Measurements from ENCODE around the gene MACROD2.

MACROD2 gene

DNA sequence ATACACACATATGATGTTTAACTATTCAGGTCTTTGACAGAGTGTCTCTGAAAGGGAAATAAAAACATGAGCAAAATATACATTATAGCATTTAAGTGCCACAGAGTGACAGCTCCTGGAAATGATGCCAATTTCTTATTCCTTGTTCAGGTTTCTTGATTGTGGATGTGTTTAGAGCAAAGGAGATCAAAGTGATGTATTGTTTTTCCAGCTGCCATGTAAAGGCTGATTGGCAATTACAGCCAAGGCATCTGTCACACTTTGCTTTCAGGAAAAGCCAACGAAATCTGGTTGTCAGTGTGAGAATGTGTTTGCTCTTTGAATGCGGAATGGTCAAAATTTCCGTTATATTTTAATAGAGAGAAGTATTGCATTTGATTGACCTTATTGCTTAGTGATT lies 689.9 kb downstream of the MACROD2 start:
- no peak for DNase-seq

DNA sequence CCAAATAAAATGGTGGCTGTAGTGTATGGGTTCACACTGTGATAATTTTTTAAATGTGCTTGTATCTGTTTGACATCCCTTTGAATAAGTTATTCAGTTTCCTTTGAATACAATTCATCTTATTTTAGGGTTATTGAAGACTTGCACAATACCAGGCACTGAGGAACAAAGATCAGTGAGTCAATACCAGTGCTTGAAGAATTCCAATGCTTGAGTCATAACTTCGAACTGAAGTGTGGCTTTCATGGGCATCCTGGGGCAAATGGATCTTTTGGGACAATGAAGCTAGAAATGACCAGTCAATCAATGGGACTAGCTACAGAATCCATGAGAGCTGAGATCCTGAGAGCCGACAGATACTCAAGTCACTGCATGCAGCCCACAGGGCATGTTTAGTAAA lies 692.0 kb downstream of the MACROD2 start:
- DNase-seq: no peak

DNA sequence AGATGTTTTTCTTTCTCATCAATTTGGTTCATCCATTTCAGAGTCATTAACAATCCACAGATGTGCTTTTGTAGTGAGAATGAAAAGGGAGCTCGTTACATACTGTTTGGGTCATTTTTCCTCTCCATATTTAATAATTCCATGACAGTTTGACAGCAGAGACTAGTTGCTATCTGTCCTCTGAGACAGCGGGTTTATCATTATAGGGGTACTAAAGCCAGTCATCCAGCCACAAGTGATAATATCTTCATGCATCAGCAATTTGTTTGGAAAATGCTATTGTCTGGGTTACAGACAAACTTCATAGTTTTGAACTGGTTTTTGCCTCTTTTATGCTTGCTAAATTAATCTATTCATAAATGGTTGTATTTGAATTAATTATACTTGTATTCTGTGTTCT lies 692.7 kb downstream of the MACROD2 start:
- no peak for DNase-seq

DNA sequence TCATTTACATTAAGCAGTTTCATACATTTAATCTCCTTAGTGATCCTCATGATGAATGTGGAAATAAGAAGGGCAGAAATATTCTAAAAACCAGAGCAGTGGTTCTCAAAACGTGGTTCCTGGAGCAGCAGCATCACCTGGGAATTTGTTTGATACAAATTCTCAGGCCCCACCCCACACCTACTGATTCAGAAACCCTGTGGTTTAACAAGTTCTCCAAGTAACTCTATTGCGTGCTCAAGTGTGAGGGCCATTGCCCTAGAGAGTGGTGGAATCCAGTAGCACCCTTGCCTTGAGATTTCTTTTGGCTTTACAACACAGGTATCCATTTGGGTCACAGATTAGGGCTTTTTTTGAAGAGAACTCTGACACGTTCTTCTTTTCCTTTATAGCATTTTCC lies 696.7 kb downstream of the MACROD2 start:
- no peak for DNase-seq

DNA sequence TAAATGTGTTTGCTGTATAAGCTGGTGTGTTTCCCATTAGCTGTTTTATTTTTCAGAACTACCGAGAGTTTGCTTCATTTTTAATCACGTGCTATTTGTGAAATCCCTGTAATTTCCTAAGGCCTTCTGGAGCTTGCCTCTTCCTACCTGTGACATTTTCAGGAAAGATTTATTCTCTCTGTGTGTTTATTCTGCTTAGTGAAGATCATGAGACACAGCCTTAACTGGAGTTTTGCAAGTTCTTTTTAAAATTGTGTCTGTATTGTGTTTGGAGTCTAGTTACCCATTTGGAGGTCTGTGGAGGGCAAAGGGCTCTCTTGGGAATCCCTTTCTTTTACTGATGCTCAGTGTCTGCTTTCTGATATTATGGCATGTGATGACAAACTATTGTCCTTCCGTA lies 701.2 kb downstream of the MACROD2 start:
- DNase-seq: no peak

DNA sequence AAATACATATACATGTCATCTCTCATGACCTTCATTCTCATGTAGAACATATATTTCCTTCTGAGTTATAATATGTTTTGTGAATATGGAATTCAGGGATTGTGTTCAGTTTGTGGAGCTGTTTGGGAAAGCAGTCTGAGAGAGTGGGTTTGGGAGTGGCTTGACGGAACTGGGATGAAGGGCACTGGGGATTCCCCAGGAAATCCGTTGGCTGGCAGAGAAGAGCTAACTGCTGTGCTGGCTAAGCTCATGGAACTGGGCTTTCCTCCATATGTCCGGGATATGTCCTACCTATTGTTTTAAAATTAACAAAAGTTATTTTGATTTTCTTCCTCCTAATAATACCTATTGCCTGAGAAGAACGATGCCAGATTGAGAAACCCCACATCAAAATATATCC lies 701.6 kb downstream of the MACROD2 start:
- DNase-seq: no peak

DNA sequence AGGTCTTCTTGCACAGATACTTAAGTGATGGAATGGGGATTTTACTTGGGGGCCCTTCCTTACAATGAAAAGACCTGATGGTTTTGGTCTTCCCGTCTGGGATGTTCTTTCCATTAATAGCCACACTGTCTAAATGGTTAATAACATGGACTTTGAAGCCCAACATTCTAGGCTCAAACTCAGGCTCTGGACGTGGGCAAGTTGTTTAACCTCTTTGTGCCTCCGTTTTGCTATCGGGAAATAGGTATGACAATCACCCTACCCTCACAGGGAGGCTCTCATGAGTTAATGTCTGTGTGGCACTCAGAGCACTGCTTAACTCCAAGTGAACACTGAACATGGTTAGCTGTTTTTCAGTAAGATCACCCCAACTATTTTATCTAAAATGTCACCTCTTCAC lies 702.8 kb downstream of the MACROD2 start:
- no peak for DNase-seq

DNA sequence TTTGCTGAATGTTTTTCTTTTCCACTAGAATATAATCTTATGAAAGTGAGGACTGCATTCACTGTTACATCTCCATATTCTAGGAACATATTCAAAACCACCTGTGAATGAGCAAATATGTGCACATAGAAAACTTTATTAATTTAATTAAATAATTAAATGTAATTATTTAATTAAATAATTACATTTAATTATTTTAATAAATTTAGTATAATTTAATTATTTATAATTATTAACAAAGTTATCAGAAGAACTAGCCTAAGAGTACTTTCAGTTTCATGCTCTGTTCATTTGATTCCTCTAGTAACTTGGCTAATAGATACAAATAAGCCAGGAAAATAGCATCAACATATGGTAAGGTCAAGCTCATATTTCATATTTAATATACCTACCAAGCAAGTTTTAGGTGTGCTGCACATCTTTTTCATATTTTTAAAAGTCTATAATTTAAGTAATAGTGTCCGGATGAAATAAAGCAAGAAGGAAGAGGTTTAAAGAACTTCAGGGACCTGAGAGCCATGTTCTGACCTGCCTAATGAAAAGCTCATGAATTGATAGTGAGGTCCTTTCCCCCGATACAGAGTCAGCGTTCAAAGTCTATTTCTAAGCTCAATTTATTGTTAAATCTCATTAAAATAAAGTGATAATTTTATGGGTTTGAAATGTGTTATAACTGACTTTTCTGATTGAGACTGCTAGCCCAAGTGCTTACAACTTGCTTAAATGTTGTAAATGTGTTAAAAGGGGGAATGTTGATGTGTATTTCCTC lies 703.5 kb downstream of the MACROD2 start:
- DNase-seq: no peak

DNA sequence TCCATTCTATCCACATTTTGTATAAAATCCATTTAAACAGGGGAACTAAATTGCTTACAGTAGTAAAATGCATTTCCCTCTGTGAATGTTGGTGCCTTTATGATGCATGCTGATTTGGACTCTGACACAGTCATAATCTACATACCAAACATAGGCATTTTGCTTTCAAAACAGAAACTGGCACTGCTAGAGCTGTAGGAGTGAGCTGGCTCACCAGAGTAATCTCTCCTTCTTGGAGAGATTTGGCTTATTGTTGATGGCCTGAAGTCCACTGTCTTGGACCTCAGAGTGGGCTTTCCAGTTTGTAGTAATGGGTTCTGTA lies 705.3 kb downstream of the MACROD2 start:
- DNase-seq: no peak

DNA sequence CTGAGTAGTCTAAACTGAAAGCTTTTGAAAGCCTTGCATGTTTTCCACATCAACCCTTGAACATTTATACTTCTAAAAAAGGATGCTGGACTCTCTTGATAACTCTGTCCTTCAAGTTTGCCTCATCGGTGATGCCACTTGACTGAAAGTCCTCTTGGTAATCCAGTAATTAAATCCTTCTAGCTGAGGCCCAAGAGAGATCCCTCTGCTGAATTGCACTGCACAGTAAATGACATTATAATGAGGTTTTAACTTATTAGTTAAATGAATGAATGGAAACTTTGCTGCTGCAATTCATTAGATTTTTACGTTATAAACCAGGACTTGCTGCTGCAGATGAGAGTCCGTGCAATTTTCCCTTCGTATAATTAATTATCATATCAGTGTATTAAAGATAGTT lies 706.0 kb downstream of the MACROD2 start:
- DNase-seq: no peak

DNA sequence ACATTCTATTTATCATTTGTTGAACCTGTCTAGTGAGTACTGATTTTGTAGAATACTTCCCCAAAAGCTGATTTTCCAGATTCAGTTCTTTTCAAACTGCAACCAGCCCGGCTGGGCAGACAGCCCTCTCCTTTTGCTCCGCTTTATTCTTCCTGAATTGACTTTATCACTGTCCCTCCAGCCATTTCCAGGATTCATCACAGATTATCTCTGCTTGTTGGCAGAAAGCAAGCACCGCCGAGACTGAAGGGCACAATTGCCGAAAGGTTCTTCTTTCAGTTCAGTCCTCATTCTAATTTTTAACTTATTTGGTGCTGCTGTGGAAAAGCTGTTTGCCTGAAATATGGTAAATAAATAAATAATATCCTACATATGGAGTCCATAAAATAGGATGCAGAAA lies 711.2 kb downstream of the MACROD2 start:
- DNase-seq: no peak

DNA sequence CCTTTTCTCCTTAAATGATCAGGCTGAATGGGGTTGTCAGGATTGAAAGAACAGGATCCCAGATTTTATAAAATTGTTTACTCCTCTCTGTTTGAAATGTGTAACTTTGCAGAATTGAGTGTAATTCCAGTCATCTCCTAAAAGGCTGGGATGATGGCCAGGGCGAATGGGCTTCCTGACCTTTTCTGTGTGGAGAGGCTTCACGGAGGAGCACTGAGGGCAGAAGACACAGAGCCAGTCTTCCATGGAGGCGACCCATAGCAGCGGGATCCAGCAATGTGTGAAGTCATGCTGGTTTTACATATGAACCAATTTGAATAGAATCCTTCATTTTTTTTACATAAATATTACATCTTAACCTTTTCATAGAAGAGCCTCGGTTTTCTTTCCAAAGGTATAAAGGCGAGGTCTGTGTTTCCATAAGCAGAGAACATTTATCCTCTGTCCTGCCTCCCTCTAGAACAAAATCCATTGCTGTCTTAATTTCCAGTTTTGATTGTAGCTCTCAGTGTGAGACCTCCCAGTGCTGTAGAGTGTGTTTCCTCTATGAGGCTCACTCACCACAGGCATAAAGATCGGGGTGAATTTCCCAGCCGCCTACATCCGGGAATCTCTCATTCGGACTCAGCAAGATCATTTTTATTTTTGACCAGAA lies 711.8 kb downstream of the MACROD2 start:
- DNase-seq: no peak

DNA sequence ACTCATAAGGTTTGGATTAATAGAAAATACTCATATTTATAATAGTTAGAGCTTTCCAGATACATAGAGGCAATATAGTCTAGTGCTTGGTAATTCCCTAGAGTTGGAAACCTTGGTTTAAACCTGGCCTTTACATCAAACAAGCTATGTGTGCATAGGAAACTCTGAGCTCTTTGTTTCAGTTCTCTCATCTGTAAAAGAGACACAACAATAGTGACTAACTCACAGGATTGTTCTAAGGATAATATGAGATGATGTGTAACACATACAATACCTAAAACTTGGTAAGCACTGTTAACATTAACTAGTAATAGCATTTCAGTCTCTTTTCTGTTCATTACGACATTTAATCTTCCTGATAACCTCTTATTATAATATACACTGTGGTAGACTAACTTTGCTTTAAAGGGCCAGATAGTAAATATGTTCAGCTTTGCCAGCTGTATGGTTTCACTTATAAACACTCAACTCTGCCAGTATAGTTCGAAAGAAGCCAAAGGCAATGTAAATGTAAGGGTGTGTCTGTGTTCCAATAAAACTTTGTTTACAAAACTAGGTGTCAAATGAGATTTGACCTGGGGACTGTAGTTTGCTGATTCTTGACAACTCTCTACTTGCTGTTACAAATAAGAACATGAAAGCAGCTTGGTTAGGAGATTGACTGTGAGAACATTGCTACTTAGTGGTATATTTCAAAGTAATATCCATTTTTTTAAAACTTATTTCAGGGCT lies 712.7 kb downstream of the MACROD2 start:
- DNase-seq: no peak

DNA sequence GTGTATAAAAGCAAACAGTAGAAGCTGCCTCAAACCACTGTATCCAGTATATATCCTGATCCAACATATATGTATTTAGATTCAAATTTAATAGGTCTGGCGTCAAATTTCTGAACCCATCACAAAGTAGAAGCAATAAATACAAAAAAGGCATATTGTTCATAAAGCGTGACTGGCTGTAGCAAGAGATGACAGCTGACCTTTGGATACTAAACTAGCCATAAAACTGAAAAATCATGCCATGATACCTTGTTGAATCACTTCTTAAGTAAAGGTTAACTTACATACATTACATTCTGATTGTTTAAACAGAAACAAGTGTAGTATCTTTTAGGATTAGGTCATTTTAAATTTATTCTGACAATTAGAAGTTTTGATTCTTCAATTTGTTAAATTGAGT lies 714.1 kb downstream of the MACROD2 start:
- no peak for DNase-seq

DNA sequence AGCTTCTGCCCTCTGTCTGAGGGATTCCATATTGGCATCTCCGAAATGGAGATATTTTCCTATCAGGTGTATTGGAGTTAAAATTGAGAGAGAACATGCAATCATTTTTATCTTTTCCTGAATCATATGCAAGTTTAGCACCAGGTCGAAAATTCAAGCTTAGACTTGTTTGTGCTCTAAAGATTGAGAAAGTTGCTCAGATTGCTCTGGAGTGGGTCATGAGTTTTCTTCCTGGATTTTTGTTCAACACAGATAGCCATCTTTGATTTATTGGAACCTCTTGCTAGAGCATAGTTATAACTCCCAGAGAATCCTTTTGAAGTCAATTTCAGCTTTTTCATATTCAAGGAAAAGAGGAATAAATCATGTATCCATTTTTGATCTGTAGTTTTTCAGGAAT lies 715.6 kb downstream of the MACROD2 start:
- no peak for DNase-seq

DNA sequence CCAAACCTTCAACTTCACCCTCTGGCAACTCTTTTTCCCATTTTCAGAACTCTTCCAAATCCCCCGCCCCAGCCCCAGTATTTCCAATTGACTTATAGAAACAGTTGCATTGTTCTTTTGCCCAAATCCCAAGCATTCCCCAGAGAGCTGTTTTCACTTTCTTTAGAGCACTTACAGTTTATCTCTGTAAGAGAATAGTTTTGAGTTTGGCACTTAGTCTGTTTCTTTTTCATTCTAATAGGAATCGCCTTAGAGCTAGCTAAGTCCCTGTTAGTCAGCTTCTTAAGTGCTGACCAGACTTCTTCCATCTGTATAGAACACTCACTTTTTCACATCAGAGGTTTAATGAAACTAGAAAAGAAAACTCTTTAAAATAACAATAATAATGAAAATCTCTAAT lies 716.3 kb downstream of the MACROD2 start:
- no peak for DNase-seq

DNA sequence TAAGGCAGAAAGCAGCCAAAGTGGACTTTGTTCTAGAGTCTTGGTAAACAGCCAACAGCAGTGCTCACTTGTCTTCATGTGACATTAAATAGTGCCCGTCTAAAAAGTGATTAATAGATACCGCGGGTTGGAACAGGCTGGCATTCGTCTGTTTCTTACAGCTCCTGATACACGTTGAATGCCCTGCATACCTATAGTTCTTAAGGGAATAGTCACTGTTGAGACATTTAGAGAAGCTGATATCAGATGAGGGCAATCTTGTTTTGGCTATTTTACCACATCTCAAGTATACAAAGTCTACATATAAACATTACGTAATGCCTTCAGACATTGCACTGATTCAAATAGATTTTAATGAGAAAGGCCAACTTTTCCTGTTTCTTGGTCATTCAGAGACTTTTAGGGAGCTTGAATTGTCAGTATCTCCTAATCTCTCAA lies 717.0 kb downstream of the MACROD2 start:
- no peak for DNase-seq

DNA sequence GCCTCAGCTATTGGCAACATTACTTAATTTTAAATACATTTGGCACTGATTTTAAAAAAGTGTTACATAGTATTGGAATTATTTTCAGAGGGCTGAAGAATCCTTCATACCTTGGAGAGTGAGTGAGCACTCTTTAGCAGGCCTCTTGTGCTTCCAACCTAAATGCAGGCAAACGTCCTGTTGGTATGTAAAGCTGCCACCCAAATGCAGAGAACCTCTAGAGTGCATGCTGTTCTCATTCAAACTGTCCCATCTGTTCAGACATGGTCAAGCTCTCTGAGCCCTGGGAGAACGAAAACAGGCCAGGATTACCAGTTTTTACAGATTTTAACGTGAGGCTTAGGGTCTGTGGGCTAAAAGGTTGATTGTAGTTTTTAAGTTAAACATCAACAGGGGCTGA lies 720.1 kb downstream of the MACROD2 start:
- no peak for DNase-seq

DNA sequence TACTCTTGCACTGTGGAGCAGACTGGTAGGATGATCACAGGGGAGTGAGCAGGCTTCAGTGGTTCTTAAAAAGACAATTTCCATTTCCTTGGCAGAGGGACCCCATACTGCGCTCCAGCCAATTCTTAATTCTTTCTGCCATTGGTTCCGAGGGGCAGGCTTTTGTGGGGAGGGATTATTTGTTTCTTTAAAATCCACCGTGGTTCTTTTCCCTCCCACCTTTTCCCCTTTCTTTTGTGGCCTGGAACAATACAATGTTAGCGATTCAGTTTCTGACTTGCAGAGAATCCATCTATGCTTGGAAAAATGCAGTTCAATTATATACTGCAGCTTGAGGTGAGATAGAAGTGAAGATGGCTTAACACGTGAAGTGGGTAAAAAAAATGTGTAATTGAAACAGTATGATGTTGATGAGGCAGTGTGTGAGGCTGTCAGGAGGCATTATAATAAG lies 721.1 kb downstream of the MACROD2 start:
- DNase-seq: no peak

DNA sequence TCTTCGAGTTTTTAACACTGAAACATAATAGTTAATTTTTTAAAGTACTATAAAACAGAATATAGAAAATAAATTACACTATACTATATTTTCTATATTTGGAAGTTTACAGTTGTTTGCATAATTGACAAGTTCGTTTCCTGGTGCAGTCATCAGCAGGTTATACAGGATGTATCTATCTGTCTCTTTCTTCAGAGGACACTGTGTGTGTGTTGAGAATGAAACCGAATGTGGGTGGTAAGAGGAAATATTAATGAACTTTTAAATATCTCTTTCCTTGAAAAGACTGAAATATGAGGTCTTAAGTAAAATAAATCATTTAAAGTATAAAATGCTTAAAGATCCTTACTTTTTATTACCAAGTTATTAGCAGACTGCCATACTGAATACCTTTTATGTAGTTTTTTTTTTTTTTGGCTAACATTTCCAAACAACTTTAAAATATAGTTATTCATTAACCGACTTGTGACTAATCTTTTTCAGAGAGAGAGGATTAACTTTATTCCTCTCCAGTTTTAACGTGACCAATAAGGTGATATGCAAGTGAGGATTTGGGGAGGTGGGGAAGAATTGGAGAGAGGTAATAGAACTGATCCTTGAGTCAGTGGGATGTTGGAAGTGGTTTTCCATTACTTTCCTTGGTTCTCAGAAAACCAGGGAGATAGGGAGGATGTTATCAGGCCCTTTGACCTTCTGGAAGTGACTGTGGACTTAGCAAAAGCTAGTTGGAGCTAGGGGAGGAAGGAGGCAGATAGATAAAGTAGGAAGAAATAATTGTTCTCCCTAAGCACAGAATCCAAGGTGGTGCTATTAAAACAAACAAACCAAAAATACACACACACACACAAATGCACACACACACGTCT lies 722.1 kb downstream of the MACROD2 start:
- no peak for DNase-seq

DNA sequence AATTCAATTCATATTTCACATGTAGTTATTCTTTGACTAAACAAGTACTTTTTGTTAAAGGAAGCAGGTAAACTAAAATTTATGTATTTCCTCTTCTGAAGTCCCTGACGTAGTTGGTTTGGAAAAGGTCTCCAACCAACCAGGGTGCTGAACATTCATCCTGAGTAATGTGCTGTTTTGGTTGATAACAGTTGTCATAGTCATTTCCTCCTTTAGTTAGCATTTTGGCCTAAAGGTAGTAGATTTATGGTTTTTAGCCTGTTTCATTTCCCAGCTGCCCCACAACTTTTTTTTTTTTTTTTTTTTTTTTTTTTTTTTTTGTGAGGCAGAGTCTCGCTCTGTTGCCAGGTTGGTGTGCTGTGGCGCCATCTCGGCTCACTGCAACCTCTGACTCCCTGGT lies 724.9 kb downstream of the MACROD2 start:
- DNase-seq: no peak

DNA sequence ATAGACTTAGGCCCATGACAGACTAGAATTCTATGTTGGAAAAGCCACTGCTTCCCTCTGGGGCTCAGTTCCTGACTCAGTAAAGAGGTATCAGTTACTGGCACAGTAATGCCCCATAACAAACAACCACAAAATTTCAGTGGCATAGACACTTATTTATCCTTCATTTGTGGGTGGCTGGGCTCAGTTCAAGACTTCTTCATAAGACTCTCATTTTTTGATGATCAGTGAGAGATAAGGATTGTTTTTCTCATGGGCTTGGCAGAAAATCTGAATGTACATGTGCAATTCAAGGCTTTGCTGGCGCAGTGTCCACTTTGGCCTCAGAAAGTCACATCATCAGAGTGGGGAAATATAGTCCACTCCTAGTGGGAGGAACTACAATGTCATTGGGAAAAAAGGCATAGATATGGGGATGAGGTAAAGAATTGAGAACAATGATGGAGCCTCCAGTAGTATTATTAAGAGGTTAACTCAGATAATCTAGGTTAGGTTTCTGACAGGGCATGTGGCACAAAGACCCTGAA lies 726.7 kb downstream of the MACROD2 start:
- DNase-seq: no peak

DNA sequence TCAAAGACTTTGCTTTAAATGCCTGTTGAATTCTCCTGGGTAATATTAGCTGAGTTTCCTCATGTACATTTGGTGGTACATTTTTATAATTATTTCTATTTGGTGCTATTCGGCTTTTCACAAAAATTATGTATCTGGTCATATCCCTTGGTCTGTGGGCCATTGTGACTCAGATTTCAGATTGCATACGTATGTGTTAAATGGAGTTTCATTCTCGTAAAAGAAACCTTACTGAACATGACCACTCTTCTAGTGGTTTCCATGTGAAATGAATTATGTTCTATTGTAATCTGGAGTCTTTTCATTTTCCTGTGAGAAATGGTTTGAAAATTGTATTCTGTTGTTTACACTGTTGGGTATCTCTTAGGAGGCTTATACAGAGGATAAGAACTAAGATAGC lies 728.3 kb downstream of the MACROD2 start:
- DNase-seq: no peak

Data from stimulated activated CD8-positive, alpha-beta memory T cell treated with anti-CD3 and anti-CD28 coated beads, Interleukin-4, amount 100 ng/mL, for 48 hours (primary cell).